NCI-H774 (cell line): ENCODE results near the gene DEGS2.

ENCODE experiments used
- DNase-seq: peaks from one replicate; lab custom pipeline; 2025; lab: John Stamatoyannopoulos, UW

The DEGS2 gene

DNA sequence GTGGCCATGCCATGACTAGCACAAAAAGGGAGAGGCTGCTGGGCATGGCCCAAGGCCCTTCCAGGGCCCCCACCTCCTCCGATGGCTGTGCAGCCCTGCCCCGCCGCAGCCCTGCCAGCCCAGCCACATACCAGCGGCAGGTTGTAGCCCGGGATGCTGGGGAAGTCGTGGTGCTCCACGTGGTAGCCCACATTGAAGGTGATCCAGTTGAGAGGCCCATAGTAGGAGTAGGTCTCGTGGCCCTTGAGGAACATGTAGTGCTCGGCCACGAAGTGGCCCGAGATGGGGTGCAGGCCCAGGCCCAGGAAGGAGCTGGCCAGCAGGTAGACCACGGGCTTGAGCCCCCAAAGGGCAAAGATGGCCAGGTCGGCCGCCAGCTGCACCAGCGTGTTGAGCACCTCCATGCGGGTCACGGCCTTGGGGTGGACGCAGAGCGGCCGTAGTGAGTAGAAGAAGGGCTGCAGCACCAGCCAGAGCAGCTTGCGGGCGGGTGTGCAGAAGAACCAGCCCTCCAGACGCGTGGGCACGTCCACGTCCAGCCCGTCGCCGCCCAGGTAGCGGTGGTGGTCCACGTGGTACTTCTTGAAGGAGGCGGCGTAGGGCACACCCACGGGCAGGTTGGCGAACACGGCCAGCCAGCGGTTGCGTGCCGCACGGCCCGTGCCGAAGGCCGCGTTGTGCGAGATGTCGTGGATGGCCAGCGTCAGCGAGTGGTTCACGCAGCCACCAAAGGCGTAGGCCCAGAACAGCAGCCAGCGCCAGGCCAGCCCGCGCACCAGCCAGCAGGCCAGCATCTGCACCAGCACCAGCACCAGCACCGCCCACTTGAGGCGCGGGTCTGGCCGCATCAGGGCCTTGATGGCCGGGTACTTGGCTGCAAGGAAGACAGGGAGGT lies 10.4 kb downstream of the DEGS2 start:
- DNase-seq: no peak

DNA sequence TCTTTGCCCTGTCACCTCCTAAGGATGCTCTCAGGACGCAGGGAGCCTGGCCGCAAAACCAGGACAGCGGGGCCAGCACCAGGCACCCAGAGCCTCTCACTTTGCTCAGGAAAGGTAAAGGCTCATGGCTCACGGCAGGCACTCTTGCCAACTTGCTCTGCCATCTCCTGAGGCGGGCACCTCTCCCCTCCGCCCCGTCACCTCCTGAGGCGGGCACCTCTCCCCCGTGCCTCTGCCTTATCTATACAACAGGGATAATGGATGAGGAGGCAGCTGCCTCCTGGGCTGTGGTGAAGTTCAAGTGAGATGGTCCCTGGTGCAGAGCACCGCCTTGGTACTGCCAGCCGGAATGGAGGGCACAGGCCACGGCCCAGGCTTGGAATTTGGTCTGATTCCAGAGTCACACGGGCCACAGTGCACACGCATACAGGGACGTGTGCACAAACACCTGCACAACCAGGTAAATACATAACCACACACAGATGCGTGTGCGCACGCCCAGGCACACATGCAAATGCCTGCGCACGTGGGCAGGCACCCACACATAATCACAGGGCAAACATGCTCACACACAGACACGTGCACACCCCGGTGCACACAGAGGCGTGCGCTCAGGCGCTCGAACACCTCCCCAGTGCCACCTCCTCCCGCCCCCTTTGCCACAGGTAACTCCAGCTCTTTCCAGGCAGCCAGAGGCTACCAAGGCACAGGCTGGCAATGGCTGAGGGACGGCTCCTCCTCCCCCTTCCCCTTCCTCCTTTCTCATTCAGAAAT lies 11.6 kb downstream of the DEGS2 start:
- no peak for DNase-seq

DNA sequence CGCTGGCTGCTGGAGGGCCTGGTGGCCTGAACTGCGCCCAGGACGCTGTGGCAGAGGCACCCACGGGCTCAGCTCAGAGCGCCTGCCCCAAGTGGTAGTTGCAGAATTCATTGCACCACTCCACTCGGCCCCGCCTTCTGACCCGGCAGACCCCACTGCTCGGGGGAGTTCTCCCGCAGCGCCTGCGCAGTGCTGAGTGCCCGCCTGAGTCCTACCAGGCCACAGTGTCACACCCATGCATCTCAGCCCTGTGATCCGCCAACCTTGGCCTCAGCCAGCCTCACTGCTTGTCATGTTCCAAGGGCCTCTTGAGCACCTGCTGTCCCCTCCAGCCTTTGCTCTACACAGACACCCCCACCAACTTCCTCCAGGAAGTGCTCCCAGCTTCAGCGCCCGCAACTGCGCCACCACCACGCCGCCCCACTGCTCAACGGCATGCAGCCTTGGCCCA lies 12.2 kb downstream of the DEGS2 start:
- DNase-seq: no peak

DNA sequence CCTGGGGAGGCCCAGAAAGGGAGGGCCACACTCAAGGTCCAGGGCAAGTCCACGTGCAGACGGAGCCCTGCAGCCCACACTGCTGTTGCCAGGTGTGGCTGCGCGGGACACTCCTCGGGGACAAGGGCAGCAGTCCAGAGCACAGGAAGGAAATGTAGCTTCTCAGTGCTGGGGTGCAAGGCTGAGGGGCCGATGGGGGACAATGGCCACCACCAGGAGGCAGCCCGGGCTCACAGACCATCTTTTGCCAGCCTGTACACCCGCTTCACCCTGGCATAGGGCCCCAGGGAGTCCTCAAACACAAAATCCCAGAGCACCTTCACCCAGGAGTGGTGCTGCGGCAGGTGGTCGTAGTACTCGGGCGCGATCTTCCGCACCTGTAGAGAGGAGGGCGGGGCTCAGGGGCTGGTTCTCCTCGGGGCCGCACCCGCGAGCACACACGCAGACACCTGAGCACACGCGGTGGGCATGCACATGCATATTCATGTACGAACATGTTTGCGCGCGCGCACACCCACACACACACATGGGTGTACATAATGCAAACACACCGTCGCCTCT lies 12.8 kb downstream of the DEGS2 start:
- no peak for DNase-seq

DNA sequence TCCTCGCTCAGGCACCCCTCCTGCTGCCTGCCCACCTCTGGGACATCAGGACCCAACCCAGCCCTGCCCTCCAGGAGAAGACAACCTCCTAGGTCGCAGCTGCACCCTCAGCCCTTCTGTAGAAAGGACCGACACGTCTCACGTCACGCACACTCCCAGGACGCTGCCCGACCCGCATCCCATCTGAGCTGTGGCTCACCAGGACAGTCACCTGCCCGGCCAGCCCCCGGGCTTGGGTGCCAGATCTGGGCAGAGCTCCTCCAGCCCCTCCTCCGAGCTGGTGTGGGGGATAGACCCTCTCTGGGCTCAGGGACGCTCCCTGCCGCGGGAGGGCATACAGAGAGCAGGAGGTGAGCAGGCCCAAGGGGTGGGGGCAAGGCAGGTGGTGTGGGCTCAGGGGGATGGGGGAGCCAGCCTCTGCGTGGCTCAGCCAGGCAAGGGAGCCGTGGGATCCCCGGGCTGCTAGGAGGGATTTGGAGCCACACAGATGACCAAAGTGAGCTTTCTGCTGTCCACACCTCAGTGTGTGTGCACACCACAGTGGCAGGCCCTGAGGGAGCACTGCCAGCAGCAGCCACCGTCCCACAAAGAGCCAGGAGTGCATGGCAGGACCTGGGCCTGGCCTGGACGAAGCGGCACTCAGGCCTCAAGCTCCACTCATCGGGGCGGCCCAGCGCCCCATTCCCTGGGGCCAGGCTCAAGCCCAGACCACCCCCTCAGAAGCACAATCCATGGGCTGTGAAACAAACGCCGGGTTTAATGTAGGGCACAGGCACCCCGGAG lies 13.6 kb downstream of the DEGS2 start:
- DNase-seq: no peak

DNA sequence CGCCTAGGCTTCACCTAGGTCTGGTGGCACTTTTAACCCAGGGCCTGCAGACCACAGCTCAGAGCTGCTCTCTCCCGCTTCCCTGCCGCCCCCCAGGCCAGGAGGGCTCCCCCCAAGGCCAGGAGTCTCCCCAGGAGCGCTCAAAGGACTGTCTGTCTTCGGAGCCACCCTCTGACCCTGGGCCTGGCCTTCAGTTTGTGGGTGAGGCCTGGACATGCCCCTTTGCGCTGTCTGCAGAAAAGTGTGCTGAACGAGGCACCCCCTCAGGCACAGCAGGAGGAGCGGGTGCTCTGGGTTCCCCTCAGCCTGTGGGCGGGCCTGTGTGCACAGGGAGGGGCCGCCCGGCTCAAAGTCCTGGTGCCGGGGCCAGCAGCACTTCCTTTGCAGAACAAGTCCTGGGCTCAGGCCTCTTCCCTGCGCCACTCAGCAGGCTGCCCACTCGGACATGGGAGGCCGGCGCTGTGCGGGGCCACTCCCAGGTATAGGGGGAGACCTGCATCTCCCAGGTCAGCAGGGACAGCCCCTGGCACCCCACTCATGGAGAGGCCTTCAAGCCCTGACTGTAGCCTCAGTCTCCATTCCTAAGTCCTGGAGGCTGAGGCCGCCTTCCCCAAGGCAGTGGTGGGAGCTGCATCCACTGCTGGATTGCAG lies 14.3 kb downstream of the DEGS2 start:
- no peak for DNase-seq

DNA sequence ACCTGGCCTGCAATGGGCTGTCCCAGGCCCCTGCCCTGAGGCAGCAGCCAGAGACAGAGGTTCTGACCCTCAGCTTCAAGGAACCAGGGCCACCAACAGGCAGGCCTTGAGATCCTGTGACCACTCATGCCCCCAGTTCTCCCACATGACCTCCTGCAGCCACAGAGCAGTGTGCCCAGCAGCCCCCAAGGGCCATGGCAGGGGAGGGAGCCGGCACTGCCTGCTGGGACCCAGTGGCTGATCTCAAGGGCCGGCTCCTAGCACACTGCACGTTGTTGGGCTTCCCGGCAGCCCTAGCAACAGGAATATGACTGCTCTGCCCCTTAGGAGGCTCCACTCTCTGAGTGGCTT lies 14.8 kb downstream of the DEGS2 start:
- no peak for DNase-seq

DNA sequence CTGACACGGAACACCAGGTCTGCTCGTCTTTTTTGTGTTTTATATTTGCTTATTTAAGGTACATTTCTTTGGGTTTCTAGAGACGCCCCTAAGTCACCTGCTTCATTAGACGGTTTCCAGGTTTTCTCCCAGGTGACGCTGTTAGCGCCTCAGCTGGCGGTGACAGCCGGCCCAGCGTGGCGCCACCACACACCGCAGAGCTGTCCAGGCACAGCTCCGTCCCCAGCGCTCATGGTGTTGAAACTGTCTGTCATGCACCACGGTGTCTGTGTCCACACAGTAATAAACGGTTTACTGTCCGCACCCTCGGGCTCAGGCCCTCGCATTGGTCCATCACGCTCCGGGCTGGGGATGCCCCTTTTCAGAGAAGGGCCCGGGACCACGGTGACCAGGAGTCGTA lies 15.5 kb downstream of the DEGS2 start:
- no peak for DNase-seq

DNA sequence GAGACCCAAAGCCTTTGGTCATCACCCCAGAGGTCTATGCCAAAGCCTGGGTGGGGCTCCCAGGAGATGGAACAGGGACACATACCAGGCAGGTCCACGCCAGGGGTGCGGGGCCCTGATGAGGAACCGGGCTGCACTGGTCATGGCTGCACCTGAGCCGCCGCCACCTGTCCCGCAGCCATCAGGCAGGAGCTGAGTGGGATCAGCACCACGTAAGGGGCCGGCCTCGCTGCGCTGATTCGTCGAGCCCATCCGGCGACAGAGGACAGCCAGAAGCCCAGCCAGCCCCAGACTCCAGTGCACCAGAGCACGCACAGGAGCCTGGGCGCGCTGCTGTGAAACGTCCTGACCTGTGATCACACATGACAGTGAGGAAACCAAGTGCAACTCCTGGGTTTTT lies 15.9 kb downstream of the DEGS2 start:
- DNase-seq: no peak

DNA sequence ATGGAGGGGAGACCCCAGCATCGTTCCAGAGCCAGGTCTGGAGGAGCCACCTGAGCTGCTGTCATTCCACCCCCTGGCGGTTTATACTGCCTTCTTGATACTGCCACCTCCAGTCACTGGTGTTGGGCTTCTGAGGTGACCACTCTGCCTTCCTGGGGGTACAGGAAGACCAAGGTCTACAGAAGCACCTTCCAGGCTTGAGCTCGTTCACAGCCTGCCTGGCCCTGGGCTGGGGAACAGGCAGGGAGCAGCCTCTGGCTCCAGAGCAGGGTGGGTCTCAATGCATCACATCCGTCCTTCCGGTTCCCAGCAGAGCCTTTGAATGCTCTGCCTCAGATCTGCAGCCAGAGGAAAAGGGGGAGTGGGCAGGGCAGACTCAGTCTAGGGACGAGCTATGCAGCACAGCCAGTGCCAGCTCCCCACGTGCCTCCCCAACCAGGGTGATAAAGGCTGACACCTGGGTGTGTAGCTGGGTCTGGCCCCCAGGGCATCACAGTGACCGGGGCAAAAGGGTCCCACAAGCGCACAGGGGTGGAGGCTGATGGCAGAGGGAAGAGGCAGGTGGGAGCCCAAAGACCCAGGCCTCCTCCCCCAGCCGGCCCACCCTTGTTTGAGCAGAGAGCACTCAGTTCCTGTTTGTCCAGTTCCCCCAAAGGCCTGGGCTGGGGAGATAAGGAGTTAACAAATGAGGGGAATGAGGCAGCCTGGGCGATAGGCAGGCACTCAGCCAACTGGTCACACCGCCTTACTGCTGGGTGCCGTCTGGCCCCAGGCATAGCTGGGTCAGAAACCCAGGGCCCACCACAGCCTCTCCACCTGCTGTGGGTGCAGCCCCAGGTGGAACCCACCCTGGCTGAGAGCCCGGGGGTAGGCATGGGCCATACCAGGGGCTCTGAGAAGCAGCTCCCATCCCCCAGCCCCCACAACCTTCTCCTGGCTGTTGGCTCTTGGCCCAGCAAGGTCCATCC lies 17.1 kb downstream of the DEGS2 start:
- DNase-seq: no peak

DNA sequence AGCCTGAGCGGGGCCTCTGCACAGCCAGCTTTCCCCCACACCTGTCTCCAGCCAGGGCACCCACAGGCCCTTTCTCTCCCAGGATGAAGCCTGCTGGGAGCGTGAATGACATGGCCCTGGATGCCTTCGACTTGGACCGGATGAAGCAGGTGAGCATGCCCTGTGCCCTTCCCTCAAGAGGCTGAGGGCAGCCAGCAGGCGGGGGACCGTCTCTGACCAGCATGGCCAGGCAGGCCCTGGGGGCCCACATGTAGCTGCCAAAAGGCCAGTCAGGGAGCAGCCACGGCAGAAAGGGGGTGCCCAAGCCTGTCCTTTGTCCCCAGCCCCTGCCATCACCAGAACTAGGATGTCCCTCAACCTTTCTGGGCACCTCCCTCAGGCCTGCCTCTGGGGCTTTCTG lies 18.3 kb downstream of the DEGS2 start:
- DNase-seq: no peak

DNA sequence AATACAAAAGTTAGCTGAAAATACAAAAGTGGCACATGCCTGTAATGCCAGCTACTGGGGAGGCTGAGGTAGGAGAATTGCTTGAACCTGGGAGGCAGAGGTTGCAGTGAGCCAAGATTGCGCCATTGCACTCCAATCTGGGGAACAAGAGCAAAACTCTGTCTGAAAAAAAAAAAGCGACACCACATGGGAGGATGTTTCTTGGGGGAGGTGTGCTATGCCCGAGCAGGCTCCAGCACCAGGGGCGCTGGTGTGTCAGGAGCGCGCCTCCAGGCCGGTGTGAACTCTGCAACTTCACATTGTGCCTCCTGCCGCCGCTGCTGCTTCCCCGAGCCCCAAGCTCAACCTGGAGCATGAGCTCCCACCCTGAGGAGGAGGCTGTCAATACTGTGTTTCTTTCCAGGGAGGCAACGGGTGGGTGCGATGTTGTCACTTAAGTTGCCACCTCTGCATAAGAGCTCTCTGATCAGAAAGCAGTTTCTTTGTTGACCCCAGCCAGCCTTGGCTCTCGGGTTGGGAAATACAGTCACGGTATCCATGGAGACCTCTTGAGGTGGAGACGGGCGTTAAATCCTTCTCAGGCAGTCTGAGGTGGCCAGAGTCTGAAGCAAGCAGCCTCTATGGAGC lies 18.9 kb downstream of the DEGS2 start:
- no peak for DNase-seq

DNA sequence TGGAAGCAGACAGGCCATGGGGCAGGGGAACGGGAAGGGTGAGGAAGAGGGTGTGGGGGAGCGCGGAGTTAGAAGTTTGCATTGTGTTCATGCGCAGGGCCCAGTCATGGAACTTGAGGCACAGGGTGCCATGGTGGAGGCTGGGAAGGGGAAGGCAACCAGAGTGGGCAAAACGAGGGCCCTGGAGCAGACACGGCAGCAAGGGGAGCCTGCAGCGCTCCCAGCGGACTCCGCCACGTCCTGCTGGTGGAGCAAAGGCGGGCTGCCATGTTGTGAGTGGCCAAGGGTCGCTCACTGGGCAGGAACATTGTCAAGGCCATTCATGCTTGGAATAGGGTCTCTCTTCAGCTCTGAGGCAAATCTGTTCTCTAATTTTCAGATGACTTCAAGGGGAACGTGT lies 20.5 kb downstream of the DEGS2 start:
- no peak for DNase-seq

DNA sequence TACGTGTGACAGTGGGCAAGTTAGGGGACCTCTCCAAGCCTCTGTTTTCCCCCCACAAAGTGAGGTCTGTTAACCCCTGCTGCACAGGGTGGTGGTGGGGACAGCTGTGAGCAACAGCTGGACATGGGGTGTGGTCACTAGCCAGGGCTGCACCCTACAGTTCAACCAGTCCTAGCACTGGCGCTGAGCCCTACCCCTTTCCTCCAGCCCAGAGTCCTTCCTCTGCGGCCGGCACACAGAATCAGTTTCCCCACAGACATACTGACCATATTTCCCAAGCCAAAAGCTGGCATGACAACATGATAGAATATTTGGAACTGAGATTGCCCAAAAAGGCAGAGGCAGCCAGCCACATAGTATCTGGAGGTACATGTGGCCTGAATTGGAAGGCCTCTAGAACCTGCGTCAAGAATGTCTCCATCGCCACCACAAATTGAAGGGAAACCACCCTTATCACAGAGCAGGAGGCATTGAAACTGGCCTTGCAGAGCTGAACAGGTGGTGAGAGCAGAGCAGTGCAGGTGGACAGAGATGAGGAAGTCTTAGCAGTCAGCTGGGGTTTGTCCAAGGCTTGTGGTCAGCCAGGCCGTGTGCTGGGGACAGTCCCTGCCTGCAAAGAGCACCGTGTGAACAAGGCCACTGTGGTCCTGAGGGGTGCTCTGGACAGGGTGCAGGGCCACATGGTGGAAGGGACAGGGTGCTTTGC lies 21.2 kb downstream of the DEGS2 start:
- DNase-seq: no peak

DNA sequence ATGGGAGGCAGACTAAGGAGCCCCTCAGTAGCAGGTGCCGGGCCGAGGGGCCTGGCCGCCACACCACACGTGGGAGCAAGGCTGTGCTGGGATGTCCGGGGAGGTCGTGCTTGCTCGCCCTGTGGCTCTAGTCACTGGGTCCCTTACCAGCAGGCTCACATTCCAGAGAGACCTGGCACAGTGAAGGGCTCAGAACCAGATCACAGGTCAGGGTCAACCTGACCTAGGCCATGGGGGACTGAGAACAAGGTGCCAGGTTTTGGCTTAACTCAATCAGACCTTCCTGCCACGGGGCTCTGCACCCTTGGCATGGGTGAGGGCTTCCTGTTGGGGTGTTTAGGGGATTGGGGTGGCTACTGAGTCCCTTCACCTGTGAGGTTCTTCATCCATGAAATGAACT lies 22.3 kb downstream of the DEGS2 start:
- no peak for DNase-seq

DNA sequence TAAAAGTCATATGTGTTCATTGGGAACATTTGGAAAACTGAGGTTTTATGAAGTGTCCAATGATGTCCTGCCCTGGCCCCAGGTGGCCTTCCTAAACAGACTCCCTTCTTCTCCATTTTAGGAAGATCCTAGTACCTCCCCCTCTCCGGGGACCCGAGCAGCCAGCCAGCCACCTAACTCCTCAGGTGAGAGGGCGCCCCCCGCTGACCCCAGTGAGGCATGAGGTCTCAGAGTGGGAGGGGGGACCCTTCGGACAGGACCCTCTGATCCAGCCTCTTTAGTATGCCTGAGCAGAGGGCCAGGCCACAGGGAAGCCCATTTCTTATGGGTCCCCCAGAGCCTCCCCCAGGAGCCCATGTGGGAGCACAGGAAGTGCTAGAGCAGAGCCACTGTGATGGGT lies 23.7 kb downstream of the DEGS2 start:
- DNase-seq: no peak

DNA sequence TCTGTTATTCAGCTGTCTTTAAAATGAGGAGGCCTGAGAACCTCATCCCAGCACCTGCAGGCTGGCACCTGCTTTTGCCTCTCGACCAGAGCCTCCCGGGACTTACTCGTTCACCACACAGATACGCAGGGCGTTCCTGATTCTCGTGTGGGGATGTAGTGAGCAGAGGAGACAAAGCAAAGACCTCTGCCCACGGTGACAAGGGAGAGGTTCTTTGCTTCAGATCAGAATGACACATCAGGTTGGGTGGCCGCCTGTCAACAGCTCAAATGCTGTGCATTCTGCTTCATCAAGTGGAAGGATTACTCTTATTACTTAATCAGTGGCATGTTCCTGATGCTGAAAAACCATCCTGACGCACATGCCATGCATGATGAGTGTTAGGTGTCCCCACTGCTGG lies 24.4 kb downstream of the DEGS2 start:
- DNase-seq: no peak

DNA sequence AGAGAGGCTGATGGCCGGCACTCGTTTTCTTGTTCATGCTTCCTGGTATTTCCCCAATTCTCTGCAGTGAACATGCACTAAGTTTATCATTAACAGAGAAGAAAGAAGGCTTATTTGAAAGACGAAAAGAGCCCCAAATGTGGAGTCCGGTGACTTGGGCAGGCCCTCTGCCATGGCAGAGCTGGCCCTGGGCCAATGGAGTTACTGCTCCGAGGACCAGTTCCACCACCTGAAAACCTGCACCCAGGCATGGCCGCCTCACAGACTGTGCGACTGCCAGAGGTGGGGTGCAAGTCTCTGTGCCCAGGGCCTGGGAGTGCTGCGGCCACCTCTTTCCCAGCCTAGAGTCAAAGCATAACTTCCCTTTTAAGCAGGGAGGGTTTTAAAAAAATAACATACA lies 24.9 kb downstream of the DEGS2 start:
- no peak for DNase-seq

DNA sequence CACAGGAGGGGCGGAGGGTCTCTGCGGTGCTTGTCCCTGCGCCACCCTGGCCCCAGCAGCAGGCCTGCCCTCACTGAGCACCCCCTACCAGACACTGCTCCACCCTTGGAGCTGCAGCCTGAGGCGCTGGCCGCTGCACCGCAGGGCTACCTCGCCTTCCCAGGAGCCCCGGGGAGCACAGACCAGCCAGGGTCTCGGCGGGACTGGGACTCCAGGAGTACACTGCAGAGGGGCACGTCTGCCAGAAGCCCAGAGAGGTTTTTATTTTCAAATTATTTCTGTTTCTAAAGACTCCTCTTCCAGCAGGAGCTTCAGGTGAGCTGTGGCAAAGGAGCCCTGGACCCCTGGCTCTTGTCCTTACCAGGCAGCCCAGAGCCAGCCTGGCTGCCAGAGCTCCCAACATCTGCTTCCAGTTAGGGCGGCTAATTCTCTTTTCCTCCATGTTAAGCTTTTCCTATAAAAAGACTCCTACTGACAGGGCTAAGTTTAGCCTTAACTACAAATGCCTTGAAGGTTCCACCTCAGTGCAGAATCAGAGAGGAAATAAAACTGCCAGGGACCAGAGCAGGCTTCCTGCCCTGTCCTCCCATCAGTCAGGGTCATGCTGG lies 26.4 kb downstream of the DEGS2 start:
- no peak for DNase-seq
